Activated T-helper 2 cell treated with anti-CD3 and anti-CD28 coated beads, Interferon-gamma antibody, Interleukin-2, Interleukin-4, amounts not matched to agents 10 μg/mL and 5 μg/mL and 100 μg/mL, durations not matched to agents 14 hours and 24 hours and 36 hours (primary cell): ENCODE measurements around the gene ATF7. TPM values are rescaled to one million over a fixed set of nuclear protein-coding genes. Genes with fewer than 3 reads are reported as not detected.
"Not testable (repeated sequence)": the region's sequence is repeated elsewhere in the genome, so short reads cannot be mapped to it uniquely, and the experiment has no call there.

Experiments used
- DNase-seq: peaks from one replicate; pipeline ENCODE4 v3.0.0; 2021; ENCODE audit warnings: low spot score
- H3K27ac Mint-ChIP-seq: one replicate; pipeline ENCODE4 v1.8.0; 2021; ENCODE audit warnings: mixed read lengths
- H3K27me3 Mint-ChIP-seq: one replicate; pipeline ENCODE4 v1.8.0; 2021; ENCODE audit warnings: low read depth, mixed read lengths
- H3K36me3 Mint-ChIP-seq: one replicate; pipeline ENCODE4 v1.8.0; 2021; ENCODE audit warnings: low read depth, mixed read lengths
- H3K4me1 Mint-ChIP-seq: one replicate; pipeline ENCODE4 v1.8.0; 2021; ENCODE audit warnings: low read depth, mixed read lengths
- H3K4me3 Mint-ChIP-seq: one replicate; pipeline ENCODE4 v1.8.0; 2021; ENCODE audit warnings: low read depth, mild to moderate bottlenecking, moderate library complexity, mixed read lengths
- H3K9me3 Mint-ChIP-seq: one replicate; pipeline ENCODE4 v1.8.0; 2021; ENCODE audit warnings: mixed read lengths
- intact Hi-C: fragments of 100-400 bp; cut with micrococcal nuclease; formaldehyde crosslinking; loops from one replicate; pipeline ENCODE4 v1.15.1; 2023
- total RNA-seq: library from RNA; stranded (reverse); gene quantifications from 2 replicates; pipeline ENCODE4 v1.2.3, GENCODE V29; 2022

The ATF7 gene
- total RNA-seq, 1 donor from 2014 or later: 32.0 TPM

- no peak for DNase-seq
- intact Hi-C loops: no loop called here
- no peak overlapping the region for H3K4me3 Mint-ChIP-seq
- no peaks in the 10 kb centered on the region for H3K27me3 Mint-ChIP-seq
- H3K27ac Mint-ChIP-seq: no peak overlapping the region
- H3K9me3 Mint-ChIP-seq: no peaks in the 10 kb centered on the region
- peaks cover 20% of the 10 kb centered on the region for H3K36me3 Mint-ChIP-seq
- peaks cover 43% of the 10 kb centered on the region for H3K4me1 Mint-ChIP-seq
These were observed 58.0 kb downstream of the ATF7 start for GRCh38 chr12:53567961-53568808.

- H3K27ac Mint-ChIP-seq, H3K9me3 Mint-ChIP-seq, intact Hi-C loops, DNase-seq, H3K27me3 Mint-ChIP-seq, H3K4me3 Mint-ChIP-seq: not testable (repeated sequence)
- H3K36me3 Mint-ChIP-seq: peaks cover 16% of the 10 kb centered on the region
- H3K4me1 Mint-ChIP-seq: peaks cover 42% of the 10 kb centered on the region
These were observed 60.8 kb downstream of the ATF7 start for GRCh38 chr12:53565376-53565775.

DNA sequence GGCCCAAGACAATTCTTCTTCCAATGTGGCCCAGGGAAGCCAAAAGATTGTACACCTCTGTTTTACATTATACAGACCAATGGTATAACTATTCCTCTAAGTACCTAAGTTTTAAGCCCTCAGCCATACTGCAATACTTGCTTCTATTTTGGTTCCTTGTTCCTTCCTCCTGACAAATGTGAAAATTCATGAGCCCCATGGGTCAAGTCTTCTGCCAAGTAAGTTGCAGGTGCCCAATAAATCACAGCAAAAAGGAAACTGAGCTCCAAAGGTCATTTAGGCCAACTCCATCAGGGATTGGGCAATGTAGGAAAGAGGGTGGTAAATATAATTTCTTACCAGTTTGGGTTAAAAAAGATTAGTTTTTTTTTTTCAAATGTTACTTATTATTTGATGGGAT lies 61.2 kb downstream of the ATF7 start:
- Mint-ChIP-seq H3K9me3 (no peaks in the 10 kb centered on the region), H3K27me3 (no peaks in the 10 kb centered on the region), H3K36me3 (peaks cover 16% of the 10 kb centered on the region), H3K4me1 (peaks cover 41% of the 10 kb centered on the region), H3K4me3 (no peak overlapping the region), H3K27ac (no peak overlapping the region)
- no peak for DNase-seq
- intact Hi-C loops: no loop called here

DNA sequence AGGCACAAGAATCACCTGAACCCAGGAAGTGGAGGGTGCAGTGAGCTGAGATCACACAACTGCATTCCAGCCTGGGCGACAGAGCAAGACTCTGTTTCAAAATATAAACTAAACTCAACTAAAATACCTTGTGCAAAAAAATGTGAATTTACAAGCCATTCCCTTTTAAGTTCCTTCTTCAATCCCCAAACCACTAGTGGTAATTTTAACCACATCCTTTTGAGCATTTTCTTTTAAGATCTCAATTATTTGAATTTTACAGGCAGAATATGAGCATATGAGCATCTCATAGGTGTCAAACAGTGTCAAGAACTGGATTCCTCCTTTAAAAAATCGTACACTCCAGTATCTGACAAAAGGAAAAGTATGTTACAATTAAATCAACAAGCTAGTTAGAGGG lies 61.9 kb downstream of the ATF7 start:
- Mint-ChIP-seq H3K36me3 (peaks cover 16% of the 10 kb centered on the region), H3K4me1 (peaks cover 41% of the 10 kb centered on the region), H3K9me3 (no peaks in the 10 kb centered on the region), H3K27me3 (no peaks in the 10 kb centered on the region), H3K27ac (no peak overlapping the region), H3K4me3 (no peak overlapping the region)
- DNase-seq: no peak
- intact Hi-C loops: no loop called here

GRCh38 chr12:53563452-53564028 lies 62.6 kb downstream of the ATF7 start:
- Mint-ChIP-seq H3K27ac (no peak overlapping the region), H3K9me3 (no peaks in the 10 kb centered on the region), H3K4me1 (peaks cover 41% of the 10 kb centered on the region), H3K36me3 (peaks cover 16% of the 10 kb centered on the region), H3K4me3 (no peak overlapping the region), H3K27me3 (no peaks in the 10 kb centered on the region)
- DNase-seq: no peak
- intact Hi-C loops: no loop called here

DNA sequence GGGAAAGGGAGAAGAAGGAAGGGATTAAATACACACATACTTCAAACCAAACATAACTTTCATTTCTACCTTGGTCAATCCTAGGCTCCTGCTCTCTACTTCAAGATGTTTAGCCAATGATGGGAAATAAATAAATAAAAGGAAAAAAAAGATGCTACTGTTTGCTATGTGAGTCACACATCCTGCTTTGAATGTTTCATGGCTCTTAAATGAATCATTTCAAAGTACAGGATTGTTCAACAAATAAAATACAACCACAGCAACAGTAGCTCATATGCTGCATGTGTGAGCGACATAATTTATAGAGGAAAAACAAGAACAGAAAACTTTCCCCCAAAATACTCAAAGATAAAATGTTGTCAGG lies 64.6 kb downstream of the ATF7 start:
- Mint-ChIP-seq H3K27me3 (no peaks in the 10 kb centered on the region), H3K36me3 (peaks cover 16% of the 10 kb centered on the region), H3K4me3 (no peak overlapping the region), H3K9me3 (no peaks in the 10 kb centered on the region), H3K27ac (peak overlapping the region; percentile 64), H3K4me1 (peaks cover 44% of the 10 kb centered on the region)
- no peak for DNase-seq
- intact Hi-C loops: no loop called here

DNA sequence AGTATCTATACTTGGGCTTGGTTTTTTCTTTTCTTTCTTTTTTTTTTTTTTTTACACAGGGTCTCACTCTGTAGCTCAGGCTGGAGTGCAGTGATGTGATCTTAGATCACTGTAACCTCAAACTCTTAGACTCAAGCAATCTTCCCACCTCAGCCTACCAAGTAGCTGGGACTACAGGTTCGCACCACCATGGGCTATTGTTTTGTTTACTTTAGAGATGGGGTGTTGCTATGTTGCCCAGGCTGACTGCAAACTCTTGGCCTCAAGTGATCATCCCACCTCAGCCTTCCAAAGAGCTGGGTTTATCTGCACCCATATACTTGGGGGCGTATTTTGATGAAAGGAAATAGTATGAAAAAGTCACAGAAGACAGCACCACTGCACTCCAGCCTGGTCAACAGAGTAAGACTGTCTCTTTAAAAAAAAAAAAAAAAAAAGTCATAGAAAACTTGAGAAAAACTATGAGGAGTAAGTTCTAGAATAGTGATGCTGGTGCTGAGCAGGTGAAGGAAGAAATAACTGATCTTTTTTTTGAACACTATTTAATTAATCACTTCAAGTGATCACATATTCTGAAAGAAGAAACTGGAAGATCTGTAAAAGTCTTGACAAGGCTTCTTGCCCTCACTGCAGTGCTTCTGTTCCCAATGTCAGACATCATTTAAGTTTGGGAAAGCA lies 65.1 kb downstream of the ATF7 start:
- Mint-ChIP-seq H3K4me1 (peaks cover 44% of the 10 kb centered on the region), H3K27ac (peak overlapping the region; percentile 64), H3K4me3 (no peak overlapping the region), H3K36me3 (peaks cover 16% of the 10 kb centered on the region), H3K9me3 (no peaks in the 10 kb centered on the region), H3K27me3 (no peaks in the 10 kb centered on the region)
- DNase-seq: no peak
- intact Hi-C loops: no loop called here

GRCh38 chr12:53560351-53560750 lies 65.8 kb downstream of the ATF7 start:
- no peaks in the 10 kb centered on the region for H3K27me3 Mint-ChIP-seq
- H3K27ac Mint-ChIP-seq: no peak overlapping the region
- no peak for DNase-seq
- intact Hi-C loops: no loop called here
- no peak overlapping the region for H3K4me3 Mint-ChIP-seq
- H3K36me3 Mint-ChIP-seq: peaks cover 12% of the 10 kb centered on the region
- H3K9me3 Mint-ChIP-seq: no peaks in the 10 kb centered on the region
- peaks cover 40% of the 10 kb centered on the region for H3K4me1 Mint-ChIP-seq

GRCh38 chr12:53558631-53559030 lies 67.6 kb downstream of the ATF7 start:
- Mint-ChIP-seq H3K4me1 (peaks cover 27% of the 10 kb centered on the region), H3K4me3 (no peak overlapping the region), H3K9me3 (no peaks in the 10 kb centered on the region), H3K27ac (no peak overlapping the region), H3K27me3 (no peaks in the 10 kb centered on the region), H3K36me3 (peaks cover 7% of the 10 kb centered on the region)
- DNase-seq: no peak
- intact Hi-C loops: no loop called here

- Mint-ChIP-seq H3K27me3 (no peaks in the 10 kb centered on the region), H3K4me1 (peaks cover 12% of the 10 kb centered on the region), H3K36me3 (peaks cover 27% of the 10 kb centered on the region), H3K9me3 (no peaks in the 10 kb centered on the region), H3K4me3 (no peak overlapping the region), H3K27ac (no peak overlapping the region)
- no peak for DNase-seq
- intact Hi-C loops: no loop called here
These were observed 73.5 kb downstream of the ATF7 start for GRCh38 chr12:53552361-53553327.

GRCh38 chr12:53551889-53552291 lies 74.3 kb downstream of the ATF7 start:
- no peaks in the 10 kb centered on the region for H3K27me3 Mint-ChIP-seq
- H3K36me3 Mint-ChIP-seq: peaks cover 27% of the 10 kb centered on the region
- no peak for DNase-seq
- no peak overlapping the region for H3K4me3 Mint-ChIP-seq
- peaks cover 9% of the 10 kb centered on the region for H3K4me1 Mint-ChIP-seq
- no peak overlapping the region for H3K27ac Mint-ChIP-seq
- no peaks in the 10 kb centered on the region for H3K9me3 Mint-ChIP-seq
- intact Hi-C loops: no loop called here

DNA sequence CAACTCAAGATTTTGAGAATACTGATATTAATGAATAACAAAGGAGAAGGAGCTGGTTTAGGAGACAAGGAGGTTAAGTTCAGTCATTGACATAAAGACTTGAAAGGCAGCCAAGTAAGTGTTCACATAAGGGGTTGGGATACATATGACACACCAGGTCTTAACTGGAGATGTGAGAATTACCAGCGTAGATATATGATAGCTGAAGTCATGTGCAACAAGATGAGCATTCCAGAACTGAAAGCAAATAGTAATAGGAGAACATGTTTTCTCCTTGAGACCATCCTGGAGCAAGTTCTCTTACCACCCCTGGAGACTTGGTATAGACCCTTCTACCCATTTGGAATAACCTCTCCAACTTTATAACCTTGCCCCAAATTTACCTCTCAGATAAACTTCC lies 75.6 kb downstream of the ATF7 start:
- Mint-ChIP-seq H3K36me3 (peaks cover 27% of the 10 kb centered on the region), H3K27ac (no peak overlapping the region), H3K27me3 (no peaks in the 10 kb centered on the region), H3K4me1 (peaks cover 9% of the 10 kb centered on the region), H3K9me3 (no peaks in the 10 kb centered on the region), H3K4me3 (no peak overlapping the region)
- intact Hi-C loops: no loop called here
- DNase-seq: no peak
